HepG2 (cell line): ENCODE results near the gene SP140L. TPM values are rescaled to one million over a fixed set of nuclear protein-coding genes. Genes with fewer than 3 reads are reported as not detected.

ENCODE experiments used
- CENPT ChIP-seq: sonication (generic); formaldehyde crosslinking; IDR thresholded peaks from 2 replicates; pipeline ENCODE4 v1.8.0; 2022; ENCODE audit warnings: low read depth, mild to moderate bottlenecking, moderate library complexity, missing genetic modification reagents
- LCORL ChIP-seq, 2 experiments: fragments of 450-650 bp in 1 of 2; sonication (generic) in 1 of 2; formaldehyde crosslinking in 1 of 2; IDR thresholded peaks; 2 replicates each; pipeline versions ENCODE4 v1.5.0 to v1.6.1; 2017 to 2020; ENCODE audit warnings: antibody characterized with exemption in 1 of 2, missing genetic modification reagents in 1 of 2
- MEF2D ChIP-seq: sonication (generic); formaldehyde crosslinking; IDR thresholded peaks from 2 replicates; pipeline ENCODE4 v1.5.1; 2020; ENCODE audit warnings: mild to moderate bottlenecking, missing genetic modification reagents
- REL ChIP-seq: sonication (generic); formaldehyde crosslinking; conservative IDR thresholded peaks from 2 replicates; pipeline ENCODE4 v1.8.0; 2022; ENCODE audit warnings: mild to moderate bottlenecking, missing genetic modification reagents, moderate library complexity
- SRF ChIP-seq: IDR thresholded peaks from 2 replicates; pipeline ENCODE4 v1.6.1; 2011; ENCODE audit warnings: mild to moderate bottlenecking, low read depth, low read length, moderate library complexity
- TSC22D2 ChIP-seq: sonication (generic); formaldehyde crosslinking; IDR thresholded peaks from 2 replicates; pipeline ENCODE4 v1.5.1; 2020; ENCODE audit warnings: missing genetic modification reagents, mild to moderate bottlenecking, borderline replicate concordance
- ZBTB8A ChIP-seq: sonication (generic); formaldehyde crosslinking; IDR thresholded peaks from 2 replicates; pipeline ENCODE4 v1.4.0; 2020; ENCODE audit warnings: mild to moderate bottlenecking, low read depth, missing genetic modification reagents, borderline replicate concordance
- ZEB1 ChIP-seq: IDR thresholded peaks from 2 replicates; pipeline ENCODE4 v1.6.1; 2012; ENCODE audit warnings: mild to moderate bottlenecking, low read depth, inconsistent platforms; ENCODE audit not compliant: insufficient replicate concordance
- ZSCAN12 ChIP-seq: sonication (generic); formaldehyde crosslinking; IDR thresholded peaks from 2 replicates; pipeline ENCODE4 v1.9.0; 2021; ENCODE audit warnings: mild to moderate bottlenecking, missing genetic modification reagents
- polyA plus RNA-seq, 8 experiments: library from polyadenylated mRNA; depleted of rRNA in 3 of 8; stranded (reverse) in 7 of 8; unstranded in 1 of 8; fragments of >200 nt; fragmentation: Illumina TruSeq in 4 of 8; extraction: Trizol in 4 of 8; gene quantifications; 2 replicates each; pipeline versions ENCODE4 v1.2.1 to v1.2.3, GENCODE V29; 2011 to 2016; ENCODE audit warnings: low read depth in 4 of 8, missing spikeins in 1 of 8, mixed read lengths in 1 of 8; ENCODE audit not compliant: insufficient read depth in 1 of 8
- total RNA-seq, 5 experiments: library from RNA; depleted of rRNA; stranded (reverse); fragments of >200 nt; fragmentation: Illumina TruSeq; extraction: Trizol; gene quantifications; 2 replicates each; pipeline ENCODE4 v1.2.3, GENCODE V29; 2016; ENCODE audit warnings: low read depth in 1 of 5
- TF ChIP-seq, protein P1 (sequence below), 2 experiments: fragments of 450-650 bp in 1 of 2; sonication (generic) in 1 of 2; formaldehyde crosslinking in 1 of 2; IDR thresholded peaks; 2 replicates each; pipeline versions ENCODE4 v1.6.1 to v1.8.0; 2016 to 2022; ENCODE audit warnings: antibody characterized with exemption in 1 of 2, mild to moderate bottlenecking in 1 of 2, missing genetic modification reagents in 1 of 2
- TF ChIP-seq, protein P2 (sequence below), 2 experiments: sonication (generic) in 1 of 2; formaldehyde crosslinking in 1 of 2; IDR thresholded peaks; 2 replicates each; pipeline versions ENCODE4 v1.4.0 to v1.6.1; 2018 to 2020; ENCODE audit warnings: missing genetic modification reagents in 2 of 2, borderline replicate concordance in 1 of 2, low read depth in 1 of 2, mild to moderate bottlenecking in 1 of 2, missing biosample characterization in 1 of 2
- TF ChIP-seq, protein P3 (sequence below): sonication (generic); formaldehyde crosslinking; IDR thresholded peaks from 2 replicates; pipeline ENCODE4 v1.4.0; 2020; ENCODE audit warnings: missing genetic modification reagents, borderline replicate concordance

Gene SP140L
- total and polyA plus RNA-seq, 2 of the 13 experiments (the other 11 are each of a cell fraction or from before 2014, with no cell fraction given): 10.9 to 17.5 TPM

DNA sequence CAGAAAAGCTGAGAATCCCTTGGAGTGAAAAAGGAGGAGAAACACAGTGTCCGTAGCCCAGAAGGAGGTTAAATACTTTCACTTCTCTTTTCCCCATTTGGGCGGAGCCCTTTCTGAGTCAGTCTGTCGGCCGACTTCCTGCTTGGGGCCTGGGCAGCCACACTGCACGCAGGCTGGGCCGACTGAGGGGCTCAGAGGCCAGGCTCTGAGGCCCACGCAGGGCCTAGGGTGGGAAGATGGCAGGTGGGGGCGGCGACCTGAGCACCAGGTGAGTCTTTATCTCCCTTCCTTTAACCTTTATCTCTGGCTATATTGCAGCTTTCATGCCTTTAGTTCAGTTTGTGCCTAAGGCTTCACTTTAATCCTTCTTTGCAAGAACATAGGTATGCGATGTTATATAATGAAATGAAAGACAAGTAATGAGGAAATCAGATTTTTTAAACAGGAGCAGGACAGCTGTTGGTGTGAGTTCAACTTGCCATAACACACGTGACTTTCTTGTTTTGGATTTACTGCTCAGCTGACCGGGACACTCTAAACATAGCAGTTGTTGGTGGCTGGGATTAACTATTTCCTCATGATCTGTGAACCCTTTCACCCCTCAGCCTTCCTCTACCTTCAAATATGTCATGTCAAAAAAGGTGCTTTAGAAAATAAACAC is 89.2 kb downstream of the SP140L start, which contains the start of gene SP100 (continued):
- TF ChIP-seq, protein P1, sequence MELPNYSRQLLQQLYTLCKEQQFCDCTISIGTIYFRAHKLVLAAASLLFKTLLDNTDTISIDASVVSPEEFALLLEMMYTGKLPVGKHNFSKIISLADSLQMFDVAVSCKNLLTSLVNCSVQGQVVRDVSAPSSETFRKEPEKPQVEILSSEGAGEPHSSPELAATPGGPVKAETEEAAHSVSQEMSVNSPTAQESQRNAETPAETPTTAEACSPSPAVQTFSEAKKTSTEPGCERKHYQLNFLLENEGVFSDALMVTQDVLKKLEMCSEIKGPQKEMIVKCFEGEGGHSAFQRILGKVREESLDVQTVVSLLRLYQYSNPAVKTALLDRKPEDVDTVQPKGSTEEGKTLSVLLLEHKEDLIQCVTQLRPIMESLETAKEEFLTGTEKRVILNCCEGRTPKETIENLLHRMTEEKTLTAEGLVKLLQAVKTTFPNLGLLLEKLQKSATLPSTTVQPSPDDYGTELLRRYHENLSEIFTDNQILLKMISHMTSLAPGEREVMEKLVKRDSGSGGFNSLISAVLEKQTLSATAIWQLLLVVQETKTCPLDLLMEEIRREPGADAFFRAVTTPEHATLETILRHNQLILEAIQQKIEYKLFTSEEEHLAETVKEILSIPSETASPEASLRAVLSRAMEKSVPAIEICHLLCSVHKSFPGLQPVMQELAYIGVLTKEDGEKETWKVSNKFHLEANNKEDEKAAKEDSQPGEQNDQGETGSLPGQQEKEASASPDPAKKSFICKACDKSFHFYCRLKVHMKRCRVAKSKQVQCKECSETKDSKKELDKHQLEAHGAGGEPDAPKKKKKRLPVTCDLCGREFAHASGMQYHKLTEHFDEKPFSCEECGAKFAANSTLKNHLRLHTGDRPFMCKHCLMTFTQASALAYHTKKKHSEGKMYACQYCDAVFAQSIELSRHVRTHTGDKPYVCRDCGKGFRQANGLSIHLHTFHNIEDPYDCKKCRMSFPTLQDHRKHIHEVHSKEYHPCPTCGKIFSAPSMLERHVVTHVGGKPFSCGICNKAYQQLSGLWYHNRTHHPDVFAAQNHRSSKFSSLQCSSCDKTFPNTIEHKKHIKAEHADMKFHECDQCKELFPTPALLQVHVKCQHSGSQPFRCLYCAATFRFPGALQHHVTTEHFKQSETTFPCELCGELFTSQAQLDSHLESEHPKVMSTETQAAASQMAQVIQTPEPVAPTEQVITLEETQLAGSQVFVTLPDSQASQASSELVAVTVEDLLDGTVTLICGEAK (IDR thresholded peaks at IDR 0.05): no peak
- TF ChIP-seq, protein P1 (CRISPR knock-in tag; IDR thresholded peaks at IDR 0.05): peak; percentile 58; the same call in 1 of the 2 replicates
- no peak for TF ChIP-seq LCORL (IDR thresholded peaks at IDR 0.05)
- peak; percentile 16; the same call in 1 of the 2 replicates for TF ChIP-seq LCORL (CRISPR knock-in tag; IDR thresholded peaks at IDR 0.05)
- TF ChIP-seq, protein P2, sequence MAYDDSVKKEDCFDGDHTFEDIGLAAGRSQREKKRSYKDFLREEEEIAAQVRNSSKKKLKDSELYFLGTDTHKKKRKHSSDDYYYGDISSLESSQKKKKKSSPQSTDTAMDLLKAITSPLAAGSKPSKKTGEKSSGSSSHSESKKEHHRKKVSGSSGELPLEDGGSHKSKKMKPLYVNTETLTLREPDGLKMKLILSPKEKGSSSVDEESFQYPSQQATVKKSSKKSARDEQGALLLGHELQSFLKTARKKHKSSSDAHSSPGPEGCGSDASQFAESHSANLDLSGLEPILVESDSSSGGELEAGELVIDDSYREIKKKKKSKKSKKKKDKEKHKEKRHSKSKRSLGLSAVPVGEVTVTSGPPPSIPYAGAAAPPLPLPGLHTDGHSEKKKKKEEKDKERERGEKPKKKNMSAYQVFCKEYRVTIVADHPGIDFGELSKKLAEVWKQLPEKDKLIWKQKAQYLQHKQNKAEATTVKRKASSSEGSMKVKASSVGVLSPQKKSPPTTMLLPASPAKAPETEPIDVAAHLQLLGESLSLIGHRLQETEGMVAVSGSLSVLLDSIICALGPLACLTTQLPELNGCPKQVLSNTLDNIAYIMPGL (CRISPR knock-in tag; IDR thresholded peaks at IDR 0.05; ENCODE audit: borderline replicate concordance in 1 of 2, low read depth in 1 of 2): peak; percentile 81 to 83; a peak in 3 of 4 replicates
- no peak for TF ChIP-seq ZBTB8A (CRISPR knock-in tag)
- TF ChIP-seq, protein P3, sequence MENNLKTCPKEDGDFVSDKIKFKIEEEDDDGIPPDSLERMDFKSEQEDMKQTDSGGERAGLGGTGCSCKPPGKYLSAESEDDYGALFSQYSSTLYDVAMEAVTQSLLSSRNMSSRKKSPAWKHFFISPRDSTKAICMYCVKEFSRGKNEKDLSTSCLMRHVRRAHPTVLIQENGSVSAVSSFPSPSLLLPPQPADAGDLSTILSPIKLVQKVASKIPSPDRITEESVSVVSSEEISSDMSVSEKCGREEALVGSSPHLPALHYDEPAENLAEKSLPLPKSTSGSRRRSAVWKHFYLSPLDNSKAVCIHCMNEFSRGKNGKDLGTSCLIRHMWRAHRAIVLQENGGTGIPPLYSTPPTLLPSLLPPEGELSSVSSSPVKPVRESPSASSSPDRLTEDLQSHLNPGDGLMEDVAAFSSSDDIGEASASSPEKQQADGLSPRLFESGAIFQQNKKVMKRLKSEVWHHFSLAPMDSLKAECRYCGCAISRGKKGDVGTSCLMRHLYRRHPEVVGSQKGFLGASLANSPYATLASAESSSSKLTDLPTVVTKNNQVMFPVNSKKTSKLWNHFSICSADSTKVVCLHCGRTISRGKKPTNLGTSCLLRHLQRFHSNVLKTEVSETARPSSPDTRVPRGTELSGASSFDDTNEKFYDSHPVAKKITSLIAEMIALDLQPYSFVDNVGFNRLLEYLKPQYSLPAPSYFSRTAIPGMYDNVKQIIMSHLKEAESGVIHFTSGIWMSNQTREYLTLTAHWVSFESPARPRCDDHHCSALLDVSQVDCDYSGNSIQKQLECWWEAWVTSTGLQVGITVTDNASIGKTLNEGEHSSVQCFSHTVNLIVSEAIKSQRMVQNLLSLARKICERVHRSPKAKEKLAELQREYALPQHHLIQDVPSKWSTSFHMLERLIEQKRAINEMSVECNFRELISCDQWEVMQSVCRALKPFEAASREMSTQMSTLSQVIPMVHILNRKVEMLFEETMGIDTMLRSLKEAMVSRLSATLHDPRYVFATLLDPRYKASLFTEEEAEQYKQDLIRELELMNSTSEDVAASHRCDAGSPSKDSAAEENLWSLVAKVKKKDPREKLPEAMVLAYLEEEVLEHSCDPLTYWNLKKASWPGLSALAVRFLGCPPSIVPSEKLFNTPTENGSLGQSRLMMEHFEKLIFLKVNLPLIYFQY: no peak
- 0 out of 2 replicates have a peak, but pooled peaks have one; percentile 24 for TF ChIP-seq SRF
- peak; percentile 65 for TF ChIP-seq ZEB1
- TF ChIP-seq ZSCAN12 (CRISPR knock-in tag): no peak
- TF ChIP-seq TSC22D2: 0 out of 2 replicates have a peak, but pooled peaks have one; percentile 32
- no peak for TF ChIP-seq CENPT
- no peak; the same call in 1 of the 2 replicates for TF ChIP-seq REL
- peak; percentile 24; the same call in 1 of the 2 replicates for TF ChIP-seq MEF2D (CRISPR knock-in tag)
